Lower leg skin (tissue), 3 donors: ENCODE results near the gene TRAF3.

Source experiments
- POLR2A ChIP-seq, 2 donors: fragments of 450-650 bp; IDR thresholded peaks; one replicate each; pipeline ENCODE4 v1.6.1; 2016 to 2017; ENCODE audit warnings: antibody characterized with exemption in 2 of 2, mild to moderate bottlenecking in 1 of 2, moderate library complexity in 1 of 2
- TF ChIP-seq, protein P1 (sequence below), 3 donors: fragments of 450-650 bp; IDR thresholded peaks; one replicate each; pipeline ENCODE4 v1.5.1; 2016; ENCODE audit warnings: antibody characterized with exemption in 3 of 3, mild to moderate bottlenecking in 3 of 3, moderate library complexity in 2 of 3

GRCh38 chr14:102746634-102747438 lies 30.4 kb upstream of the TRAF3 start:
- TF ChIP-seq, protein P1, sequence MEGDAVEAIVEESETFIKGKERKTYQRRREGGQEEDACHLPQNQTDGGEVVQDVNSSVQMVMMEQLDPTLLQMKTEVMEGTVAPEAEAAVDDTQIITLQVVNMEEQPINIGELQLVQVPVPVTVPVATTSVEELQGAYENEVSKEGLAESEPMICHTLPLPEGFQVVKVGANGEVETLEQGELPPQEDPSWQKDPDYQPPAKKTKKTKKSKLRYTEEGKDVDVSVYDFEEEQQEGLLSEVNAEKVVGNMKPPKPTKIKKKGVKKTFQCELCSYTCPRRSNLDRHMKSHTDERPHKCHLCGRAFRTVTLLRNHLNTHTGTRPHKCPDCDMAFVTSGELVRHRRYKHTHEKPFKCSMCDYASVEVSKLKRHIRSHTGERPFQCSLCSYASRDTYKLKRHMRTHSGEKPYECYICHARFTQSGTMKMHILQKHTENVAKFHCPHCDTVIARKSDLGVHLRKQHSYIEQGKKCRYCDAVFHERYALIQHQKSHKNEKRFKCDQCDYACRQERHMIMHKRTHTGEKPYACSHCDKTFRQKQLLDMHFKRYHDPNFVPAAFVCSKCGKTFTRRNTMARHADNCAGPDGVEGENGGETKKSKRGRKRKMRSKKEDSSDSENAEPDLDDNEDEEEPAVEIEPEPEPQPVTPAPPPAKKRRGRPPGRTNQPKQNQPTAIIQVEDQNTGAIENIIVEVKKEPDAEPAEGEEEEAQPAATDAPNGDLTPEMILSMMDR (IDR thresholded peaks at IDR 0.05): no peak
- TF ChIP-seq POLR2A (IDR thresholded peaks at IDR 0.05): no peak
